ENCODE data around the gene SFI1. TPM values are rescaled to one million over a fixed set of nuclear protein-coding genes. Genes with fewer than 3 reads are reported as not detected.
A peak's percentile ranks its signal among the peaks of the same experiment; 100 is the strongest.

The SFI1 gene
- total RNA-seq, 2 donors from 2014 or later: 6.5 to 6.8 TPM

DNA sequence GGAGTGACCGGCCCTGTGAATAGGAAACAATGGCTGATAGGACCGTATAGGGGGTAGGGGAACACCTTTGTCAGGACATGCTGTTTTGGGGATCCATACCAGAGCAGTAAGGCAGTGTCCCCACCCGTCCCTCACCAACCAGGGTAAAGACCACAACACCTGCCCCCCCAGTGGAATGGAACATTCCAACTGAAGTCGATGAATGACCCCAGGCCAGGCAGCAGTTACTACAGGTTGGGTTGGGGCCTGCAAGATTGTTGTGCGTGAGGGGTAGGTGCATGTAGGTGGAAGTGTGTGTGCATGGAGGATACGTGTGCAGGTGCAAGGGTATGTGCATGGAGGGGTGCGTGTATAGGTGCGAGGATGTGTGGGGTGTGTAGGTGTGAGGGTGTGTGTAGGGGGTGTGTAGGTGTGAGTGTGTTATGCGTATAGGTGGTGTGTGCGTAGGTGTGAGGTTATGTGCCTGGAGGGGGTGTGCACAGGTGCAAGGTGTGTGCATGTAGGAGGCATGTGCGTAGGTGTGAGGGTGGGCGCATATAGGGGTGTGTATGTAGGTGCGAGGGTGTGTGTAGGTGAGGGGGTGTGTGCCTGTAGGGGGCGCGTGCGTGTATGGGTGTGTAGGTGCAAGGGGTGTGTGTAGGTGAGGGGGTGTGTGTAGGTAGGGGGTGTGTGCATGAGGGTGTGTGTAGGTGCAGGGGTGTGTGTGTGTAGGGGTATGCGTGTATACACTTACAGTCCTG lies 132.8 kb downstream of the SFI1 start:
- H3K4me1 ChIP-seq: peaks cover 0 to 58% of the 10 kb centered on the region in 2 donors
- no peaks in the 10 kb centered on the region for H3K36me3 ChIP-seq
- DNase-seq (ENCODE audit: low spot score): no peak
- TF ChIP-seq, protein P1, sequence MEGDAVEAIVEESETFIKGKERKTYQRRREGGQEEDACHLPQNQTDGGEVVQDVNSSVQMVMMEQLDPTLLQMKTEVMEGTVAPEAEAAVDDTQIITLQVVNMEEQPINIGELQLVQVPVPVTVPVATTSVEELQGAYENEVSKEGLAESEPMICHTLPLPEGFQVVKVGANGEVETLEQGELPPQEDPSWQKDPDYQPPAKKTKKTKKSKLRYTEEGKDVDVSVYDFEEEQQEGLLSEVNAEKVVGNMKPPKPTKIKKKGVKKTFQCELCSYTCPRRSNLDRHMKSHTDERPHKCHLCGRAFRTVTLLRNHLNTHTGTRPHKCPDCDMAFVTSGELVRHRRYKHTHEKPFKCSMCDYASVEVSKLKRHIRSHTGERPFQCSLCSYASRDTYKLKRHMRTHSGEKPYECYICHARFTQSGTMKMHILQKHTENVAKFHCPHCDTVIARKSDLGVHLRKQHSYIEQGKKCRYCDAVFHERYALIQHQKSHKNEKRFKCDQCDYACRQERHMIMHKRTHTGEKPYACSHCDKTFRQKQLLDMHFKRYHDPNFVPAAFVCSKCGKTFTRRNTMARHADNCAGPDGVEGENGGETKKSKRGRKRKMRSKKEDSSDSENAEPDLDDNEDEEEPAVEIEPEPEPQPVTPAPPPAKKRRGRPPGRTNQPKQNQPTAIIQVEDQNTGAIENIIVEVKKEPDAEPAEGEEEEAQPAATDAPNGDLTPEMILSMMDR (IDR thresholded peaks at IDR 0.05): no peak
- H3K9me3 ChIP-seq: no peaks in the 10 kb centered on the region
- H3K27ac ChIP-seq: no peak overlapping the region
- H3K27me3 ChIP-seq: no peaks in the 10 kb centered on the region
- peak overlapping the region in 1 of 2 donors; percentile 85 for H3K4me3 ChIP-seq

DNA sequence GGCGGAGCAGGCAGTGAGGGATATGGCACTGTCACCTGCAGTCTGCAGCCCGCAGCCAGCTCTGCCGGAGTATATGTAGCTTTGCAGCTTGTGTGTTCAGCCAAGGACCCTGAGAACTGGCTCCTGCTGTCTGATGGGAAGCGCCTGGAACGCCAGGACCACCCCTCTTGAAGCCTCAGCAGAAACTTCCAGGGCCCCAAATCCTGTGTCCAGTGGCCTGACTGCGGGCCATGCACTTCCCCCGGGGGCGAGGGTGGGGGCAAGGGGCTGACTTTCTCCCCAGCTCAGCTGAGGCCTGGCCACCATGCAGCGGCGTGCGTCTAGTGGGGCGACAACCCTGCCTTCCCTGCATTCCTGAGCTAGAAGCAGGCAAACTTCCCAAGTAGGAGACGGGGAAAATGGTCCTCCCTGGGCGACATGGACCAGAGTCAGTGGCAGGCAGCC lies 133.4 kb downstream of the SFI1 start:
- no peak for DNase-seq (ENCODE audit: low spot score)
- Histone ChIP-seq H3K9me3 (no peaks in the 10 kb centered on the region), H3K27ac (peak overlapping the region; percentile 72 to 89), H3K36me3 (no peaks in the 10 kb centered on the region), H3K4me3 (peak overlapping the region; percentile 47 to 85), H3K4me1 (peaks cover 0 to 58% of the 10 kb centered on the region in 2 donors), H3K27me3 (no peaks in the 10 kb centered on the region)
- TF ChIP-seq, protein P1 (IDR thresholded peaks at IDR 0.05): no peak

DNA sequence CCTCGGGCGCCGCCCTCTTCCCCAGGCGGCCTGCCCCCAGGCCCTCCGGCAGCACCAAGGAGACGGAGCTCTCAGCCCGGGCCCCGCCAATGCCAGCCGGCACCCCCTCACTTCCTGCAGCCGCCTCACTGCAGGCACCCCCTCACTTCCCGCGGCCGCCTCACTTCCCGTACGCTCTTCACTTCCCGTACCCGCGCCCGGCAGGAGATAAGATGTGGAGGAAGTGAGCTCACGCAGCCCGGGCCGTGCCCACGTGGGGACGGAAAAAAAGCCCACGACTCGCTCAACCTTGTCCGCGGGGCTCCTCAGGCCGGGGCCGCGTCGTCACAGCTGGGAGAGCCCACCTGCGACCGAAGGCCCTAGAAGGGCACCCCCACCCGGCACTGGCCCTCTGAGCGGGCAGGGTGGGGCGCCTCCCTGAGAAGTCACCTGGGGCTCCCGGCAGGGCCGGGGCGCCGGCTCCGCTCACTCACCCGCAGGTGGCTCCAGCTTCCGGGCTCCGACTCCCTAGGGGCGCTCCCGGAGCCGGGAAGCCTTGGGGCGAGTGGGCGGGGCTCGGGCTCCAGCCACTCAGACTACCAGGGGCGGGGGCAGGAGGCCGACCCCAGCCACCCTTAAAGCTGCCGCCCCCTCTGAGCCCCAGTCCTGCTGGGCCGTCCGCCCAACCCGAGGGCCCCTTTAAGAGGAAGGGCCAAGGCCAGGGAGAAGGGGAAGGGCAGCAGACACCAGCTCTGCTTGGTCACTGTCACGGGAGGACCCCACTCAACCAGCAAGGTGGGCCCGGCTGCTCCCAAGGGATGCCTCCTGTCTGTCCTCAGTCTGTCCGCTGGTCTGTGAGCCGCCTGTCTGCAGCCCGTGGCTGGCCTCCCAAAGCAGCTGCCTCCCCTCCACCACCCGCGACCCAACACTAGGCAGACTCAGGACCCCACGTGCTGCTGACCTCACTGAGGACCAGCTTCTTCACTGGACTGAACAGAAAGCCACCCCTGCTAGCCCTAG lies 134.3 kb downstream of the SFI1 start:
- peak; percentile 91 for DNase-seq (ENCODE audit: low spot score)
- H3K4me1 ChIP-seq: peaks cover 0 to 51% of the 10 kb centered on the region in 2 donors

DNA sequence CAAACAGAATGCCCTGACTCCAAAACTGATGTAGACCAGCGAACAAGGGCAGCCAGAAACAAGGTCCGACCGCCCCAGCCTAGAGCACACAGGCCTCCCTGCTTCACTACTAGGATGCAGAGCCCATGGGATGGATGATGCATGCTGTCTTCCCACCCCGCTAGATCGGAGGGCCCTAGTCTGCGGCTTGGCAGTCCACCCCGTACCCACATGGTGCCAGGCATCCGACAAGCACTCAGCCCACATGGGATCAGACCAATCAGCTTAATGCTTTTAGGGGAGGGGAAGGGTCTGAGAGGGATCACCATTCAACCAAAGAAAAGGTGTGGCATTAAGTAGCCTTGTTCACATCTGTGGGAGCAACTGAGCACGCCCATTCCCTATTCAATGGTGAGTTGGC lies 135.1 kb downstream of the SFI1 start:
- Histone ChIP-seq H3K27me3 (no peaks in the 10 kb centered on the region), H3K4me1 (peaks cover 0 to 43% of the 10 kb centered on the region in 2 donors), H3K4me3 (peak overlapping the region in 1 of 2 donors; percentile 85), H3K9me3 (no peaks in the 10 kb centered on the region), H3K27ac (peak overlapping the region; percentile 72 to 89), H3K36me3 (no peaks in the 10 kb centered on the region)
- TF ChIP-seq, protein P1 (IDR thresholded peaks at IDR 0.05): no peak
- no peak for DNase-seq (ENCODE audit: low spot score)

More for the DNA sequence above, 134.3 kb downstream of the SFI1 start:
- Histone ChIP-seq H3K27me3 (no peaks in the 10 kb centered on the region), H3K27ac (peak overlapping the region; percentile 72 to 89), H3K36me3 (no peaks in the 10 kb centered on the region), H3K4me3 (peak overlapping the region; percentile 47 to 85), H3K9me3 (no peaks in the 10 kb centered on the region)
- TF ChIP-seq, protein P1 (IDR thresholded peaks at IDR 0.05): no peak

DNA sequence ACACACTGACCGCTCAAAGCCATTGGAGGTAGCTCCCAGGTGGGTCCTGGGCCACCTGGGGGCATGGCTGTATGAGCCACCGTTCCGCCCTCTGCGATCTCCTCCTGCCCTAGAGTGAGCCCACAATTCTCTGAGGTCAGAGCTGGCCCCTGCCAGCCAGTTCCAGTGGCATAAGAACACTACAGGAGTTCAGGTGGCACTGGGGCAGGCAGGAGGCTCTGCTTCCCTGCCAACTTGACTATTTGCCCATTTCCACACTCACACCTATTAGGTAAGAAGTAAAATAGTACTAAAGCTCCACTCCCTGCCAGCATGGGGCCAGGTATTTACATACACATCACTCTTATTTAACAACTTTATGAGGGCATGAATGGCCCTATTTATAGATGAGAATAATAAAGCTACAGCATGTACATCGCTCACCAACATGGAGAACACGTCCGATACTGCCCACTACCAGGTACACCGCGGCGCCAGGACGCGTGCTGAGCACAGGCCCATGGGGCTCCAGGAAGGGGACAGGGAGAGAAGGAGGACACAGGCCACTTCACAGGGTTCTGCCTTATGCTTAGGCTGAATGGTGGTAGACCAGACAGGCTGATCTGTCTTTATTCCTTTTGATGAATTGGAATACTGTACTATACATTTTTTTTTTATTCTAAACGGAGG lies 139.4 kb downstream of the SFI1 start:
- Histone ChIP-seq H3K9me3 (no peaks in the 10 kb centered on the region), H3K4me3 (no peak overlapping the region), H3K4me1 (peaks cover 0 to 31% of the 10 kb centered on the region in 2 donors), H3K27me3 (no peaks in the 10 kb centered on the region), H3K27ac (no peak overlapping the region), H3K36me3 (no peaks in the 10 kb centered on the region)
- TF ChIP-seq, protein P1 (IDR thresholded peaks at IDR 0.05): no peak
- no peak for DNase-seq (ENCODE audit: low spot score)

Measured in right atrium auricular region (tissue), 2 donors.